Fibroblast of upper back skin (primary cell): Measurements from ENCODE around the gene GDF10.

ENCODE experiments used
- DNase-seq: peaks from one replicate; pipeline ENCODE4 v3.0.0-alpha.2; 2013

GDF10 gene

DNA sequence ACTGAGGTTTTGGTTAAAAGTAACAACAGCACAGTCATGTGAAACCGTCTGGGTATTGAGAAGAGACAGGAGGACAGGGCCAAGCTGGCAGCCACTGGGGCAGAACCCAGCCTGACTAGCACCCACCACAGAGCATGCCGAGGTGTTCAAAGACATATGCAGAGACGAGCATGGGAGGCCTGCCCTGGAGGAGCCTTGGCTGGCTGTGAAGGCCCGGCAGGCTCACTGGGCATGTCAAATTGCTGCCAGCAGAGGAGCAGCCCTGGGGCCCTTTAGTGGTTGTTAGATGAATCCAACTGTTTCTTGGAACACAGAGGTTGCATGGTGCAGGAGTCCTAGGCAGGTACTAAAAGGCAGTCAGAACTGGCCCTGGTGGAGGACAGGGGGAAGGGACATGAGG is 17.3 kb downstream of the GDF10 start:
- no peak for DNase-seq

DNA sequence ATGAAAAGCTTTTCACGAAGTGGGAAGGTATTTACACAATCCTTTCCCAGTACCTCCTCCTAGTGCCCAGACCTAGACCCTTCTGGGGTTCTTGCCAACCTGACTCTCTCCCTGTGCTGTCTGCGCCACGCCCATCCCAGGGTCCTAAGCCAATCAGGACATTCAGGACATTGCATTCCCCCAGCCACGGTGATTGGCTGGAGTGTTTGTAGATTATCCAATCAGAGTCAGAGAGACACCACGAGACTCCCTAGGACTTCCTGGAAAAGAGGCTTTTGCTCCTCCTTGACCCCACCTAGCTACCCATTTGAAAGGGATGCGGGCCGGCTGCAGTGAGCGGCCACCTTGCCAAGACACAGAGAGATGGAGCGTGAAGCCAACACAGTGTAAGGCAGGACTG is 18.7 kb downstream of the GDF10 start:
- DNase-seq: no peak

DNA sequence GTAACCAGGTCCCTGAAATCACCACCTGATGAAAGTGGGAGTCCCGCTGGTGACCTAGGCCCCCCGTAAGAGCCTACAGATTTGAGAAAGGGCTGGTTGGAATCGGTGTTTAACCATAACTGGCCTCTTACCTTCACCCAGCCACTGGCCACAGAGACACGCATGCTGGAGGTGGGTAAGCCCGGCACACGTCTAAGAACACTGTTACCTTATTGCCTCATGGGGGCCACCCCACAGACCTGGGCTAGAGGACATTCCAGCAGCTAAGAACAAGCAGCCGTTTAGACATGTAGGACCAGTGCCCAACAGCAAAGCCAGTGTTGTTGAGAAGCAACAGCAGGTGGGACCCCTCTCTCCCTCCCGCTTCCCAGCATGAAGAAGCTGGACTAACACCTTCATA is 19.8 kb downstream of the GDF10 start:
- no peak for DNase-seq

DNA sequence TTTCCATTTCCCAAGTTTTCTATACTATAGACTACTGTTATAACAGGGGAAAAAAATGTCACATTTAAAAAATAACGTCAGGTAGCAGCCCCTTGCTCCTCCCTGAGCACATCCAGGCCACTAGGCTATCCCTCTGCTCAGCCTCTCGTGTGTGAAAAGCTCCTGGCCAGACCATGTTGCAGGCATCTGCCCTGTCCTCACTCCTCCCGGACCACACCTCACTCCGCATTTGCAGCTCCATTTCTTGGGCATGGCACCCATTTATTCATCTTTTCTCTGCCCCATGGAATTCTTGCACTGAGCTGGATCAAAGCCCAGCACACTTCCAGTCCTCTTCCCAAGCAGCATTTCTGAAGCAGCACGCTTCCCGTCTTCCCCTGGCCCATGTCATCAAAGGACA is 20.8 kb downstream of the GDF10 start:
- DNase-seq: no peak

DNA sequence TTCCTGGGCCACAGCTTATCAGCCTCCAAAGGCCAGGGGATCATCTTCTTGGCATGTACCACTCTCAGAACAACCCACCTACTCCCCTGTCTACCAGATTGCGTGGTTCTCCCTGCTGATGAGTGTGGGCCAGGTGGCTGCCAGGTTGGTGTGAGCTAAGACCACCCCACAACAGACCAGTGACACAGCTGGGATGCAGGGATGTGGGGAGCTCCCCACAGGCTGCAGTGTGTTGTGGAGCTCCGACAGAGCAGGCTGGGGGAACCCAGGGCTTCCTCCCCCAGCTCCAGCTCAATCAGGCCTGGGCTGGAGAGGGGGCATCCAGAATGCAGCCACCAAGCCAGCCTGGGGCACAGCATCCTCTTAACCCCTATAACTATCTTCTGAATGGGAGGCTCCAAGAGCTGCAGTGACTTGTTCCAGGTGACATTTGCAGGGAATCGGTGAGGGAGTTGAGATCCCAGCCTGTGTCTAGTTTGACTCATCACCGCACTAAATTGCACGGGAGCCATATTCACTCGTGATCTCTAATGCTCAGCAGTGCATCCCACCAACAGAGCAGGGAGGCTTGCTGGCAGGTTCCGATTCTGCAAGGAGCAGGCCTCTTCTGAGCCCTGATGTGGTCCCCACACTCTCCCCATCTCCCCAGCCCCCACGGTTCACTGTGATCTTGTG is 21.7 kb downstream of the GDF10 start:
- DNase-seq: no peak

DNA sequence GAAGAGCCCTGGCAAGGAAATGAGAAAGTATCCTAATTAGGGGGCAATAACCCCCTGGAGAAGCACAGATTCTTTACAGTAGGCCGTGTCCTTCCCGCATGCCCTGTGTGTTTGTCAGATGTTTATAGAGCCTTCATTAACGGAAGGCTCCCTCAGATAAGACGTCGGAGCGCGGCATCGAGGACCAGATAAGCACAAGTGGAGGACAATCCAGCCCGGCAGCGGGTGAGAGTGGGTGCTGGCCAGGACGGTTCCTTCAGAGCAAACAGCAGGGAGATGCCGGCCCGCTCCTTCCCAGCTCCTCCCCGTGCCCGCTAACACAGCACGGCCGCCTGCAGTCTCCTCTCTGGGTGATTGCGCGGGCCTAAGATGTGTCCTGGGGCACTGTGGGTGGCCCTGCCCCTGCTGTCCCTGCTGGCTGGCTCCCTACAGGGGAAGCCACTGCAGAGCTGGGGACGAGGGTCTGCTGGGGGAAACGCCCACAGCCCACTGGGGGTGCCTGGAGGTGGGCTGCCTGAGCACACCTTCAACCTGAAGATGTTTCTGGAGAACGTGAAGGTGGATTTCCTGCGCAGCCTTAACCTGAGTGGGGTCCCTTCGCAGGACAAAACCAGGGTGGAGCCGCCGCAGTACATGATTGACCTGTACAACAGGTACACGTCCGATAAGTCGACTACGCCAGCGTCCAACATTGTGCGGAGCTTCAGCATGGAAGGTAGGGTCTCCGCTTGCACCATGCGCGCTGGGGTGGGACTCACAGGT is 22.5 kb downstream of the GDF10 start, which contains the start of gene GDF2:
GDF2 (plus strand) TSS at position 155 of the 762 bp plus-strand sequence; CDS start at position 370, 215 bp downstream.
- no peak for DNase-seq

DNA sequence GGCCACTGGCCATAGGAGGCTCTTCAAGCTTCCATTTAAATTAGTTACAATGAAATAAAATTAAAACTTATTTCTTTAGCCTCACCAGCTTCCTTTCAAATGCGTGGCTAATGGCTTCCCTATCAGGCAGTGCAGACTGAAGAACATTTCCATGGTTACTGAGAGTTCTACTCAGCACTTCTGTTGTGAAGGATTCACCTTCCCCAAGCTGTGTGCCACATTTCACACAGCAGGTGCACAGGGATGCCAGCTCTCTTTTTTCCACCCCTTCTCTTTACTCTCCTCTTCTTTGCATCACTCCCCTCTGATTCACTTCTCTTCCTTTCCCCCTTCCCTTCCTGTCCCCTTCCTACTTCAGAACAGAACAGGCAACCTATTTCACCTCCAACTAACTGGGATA is 23.1 kb downstream of the GDF10 start:
- DNase-seq: no peak

DNA sequence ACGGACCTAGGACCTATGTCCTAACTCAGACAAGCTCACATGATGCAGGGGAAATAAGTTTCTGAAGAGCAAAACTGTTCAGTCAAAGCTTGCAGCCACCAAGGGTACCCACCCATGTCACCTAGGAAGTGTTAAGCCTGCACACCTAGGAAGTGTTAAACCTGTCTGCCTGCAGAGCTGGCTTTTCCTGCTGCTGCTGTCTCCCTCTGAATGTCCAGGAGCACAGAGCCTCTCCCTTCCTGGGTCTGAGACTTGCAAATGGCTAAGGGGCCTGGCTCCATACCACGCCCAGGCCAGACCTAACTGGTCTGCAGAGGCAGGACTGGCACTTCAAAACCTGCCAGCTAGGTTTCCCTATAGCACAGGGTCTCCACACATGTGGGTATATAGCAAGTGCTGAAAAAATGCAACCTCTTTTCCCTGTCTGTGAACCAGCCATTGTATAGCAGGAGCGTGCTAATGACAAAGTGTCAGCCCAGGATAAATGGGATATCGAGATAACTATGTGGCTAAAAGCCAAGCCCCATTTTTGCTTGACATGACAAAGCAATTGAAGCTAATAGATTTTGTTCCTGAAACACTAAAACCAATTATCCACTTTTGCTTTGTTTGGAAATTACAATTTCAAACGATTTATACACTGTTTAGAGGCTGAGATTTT is 23.8 kb downstream of the GDF10 start:
- DNase-seq: no peak

DNA sequence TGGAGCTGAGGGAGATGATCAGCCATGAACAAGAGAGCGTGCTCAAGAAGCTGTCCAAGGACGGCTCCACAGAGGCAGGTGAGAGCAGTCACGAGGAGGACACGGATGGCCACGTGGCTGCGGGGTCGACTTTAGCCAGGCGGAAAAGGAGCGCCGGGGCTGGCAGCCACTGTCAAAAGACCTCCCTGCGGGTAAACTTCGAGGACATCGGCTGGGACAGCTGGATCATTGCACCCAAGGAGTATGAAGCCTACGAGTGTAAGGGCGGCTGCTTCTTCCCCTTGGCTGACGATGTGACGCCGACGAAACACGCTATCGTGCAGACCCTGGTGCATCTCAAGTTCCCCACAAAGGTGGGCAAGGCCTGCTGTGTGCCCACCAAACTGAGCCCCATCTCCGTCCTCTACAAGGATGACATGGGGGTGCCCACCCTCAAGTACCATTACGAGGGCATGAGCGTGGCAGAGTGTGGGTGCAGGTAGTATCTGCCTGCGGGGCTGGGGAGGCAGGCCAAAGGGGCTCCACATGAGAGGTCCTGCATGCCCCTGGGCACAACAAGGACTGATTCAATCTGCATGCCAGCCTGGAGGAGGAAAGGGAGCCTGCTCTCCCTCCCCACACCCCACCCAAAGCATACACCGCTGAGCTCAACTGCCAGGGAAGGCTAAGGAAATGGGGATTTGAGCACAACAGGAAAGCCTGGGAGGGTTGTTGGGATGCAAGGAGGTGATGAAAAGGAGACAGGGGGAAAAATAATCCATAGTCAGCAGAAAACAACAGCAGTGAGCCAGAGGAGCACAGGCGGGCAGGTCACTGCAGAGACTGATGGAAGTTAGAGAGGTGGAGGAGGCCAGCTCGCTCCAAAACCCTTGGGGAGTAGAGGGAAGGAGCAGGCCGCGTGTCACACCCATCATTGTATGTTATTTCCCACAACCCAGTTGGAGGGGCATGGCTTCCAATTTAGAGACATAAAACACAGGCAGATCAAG is 25.6 kb downstream of the GDF10 start:
- no peak for DNase-seq

DNA sequence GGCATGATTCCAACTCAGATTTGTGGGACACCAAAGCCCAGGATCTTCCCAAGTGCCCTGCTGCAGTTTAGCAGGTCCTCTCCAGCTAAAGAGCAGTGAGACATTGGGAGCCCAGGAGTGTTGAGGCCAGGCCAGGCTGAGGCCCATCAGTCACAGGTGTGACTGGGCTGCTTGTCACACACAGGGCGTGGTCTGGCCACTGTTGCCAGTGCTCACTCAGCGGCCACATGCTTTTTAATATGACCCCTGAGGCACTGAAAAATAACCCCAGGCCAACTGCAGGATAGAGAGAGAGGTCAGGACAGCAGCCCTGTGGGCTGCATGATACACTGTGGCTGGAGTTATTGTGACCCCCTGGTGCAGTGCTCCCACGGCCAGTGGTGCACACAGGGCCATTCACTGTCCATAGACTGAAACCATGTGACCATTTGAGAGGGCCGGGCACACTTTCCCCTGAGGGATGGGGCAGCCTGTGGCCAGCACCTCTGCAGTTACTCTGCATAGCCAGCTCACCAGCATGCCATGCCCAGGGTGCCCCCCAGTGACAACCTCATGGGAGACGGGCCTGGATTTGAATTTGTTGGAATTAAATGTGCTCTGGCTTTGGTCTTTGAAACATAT is 26.4 kb downstream of the GDF10 start:
- DNase-seq: no peak

DNA sequence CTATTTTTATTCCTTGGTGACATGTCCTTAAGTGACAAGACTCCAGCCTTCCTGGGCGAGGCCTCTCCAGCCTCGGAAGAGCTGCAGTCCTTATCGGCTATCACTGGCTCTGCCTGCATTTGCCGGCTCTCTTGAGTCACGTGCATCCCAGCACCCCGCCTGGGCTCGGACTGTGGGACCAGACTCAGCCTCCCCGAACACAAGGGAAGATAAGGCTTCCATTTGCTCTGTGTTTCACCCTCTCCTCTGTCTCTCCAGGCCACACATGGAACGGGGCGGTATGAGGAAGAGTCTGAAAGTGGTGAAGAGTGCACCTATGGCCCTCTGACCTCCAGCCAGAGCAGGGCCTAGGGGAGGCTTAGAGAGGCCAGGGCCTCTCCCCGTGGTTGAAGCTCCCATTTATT is 26.9 kb downstream of the GDF10 start:
- no peak for DNase-seq

DNA sequence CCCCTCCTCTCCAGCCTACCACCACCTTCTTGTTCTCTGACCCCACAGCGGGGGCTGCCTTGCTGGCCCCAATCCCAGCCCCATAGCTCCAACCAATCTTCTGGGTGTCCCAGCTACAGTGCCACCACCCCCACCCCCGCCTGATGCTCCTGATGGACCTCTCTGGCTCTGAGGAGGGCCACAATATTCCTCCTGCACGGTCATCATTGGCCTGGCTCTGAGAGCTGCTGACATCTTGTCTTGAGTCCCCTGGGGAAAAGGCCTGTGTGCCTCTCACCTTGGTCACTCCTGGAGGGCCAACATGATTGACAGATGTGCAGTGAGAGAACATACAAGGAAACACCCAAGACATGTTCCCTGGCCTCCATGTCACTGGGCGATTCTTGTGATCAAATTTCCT is 29.9 kb downstream of the GDF10 start:
- no peak for DNase-seq

DNA sequence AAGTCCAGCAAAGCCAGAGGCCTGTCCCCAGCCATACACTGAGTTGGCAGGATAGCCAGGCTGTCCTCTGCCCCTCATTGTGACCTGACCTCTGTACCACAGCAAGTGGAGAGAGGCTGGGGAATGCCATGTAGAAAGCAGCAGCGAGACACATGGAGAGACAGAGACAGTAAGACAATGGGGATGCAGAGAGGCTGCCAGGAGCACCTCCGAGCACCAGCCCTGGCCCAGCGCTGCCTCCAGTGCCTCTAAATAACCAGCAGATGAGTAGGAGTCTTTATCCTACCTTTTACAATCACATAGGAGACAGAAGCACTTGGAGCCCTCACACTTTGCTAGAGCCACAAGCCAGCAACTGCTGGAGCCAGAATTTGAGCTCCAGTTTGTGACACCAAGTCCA is 30.4 kb downstream of the GDF10 start:
- no peak for DNase-seq

DNA sequence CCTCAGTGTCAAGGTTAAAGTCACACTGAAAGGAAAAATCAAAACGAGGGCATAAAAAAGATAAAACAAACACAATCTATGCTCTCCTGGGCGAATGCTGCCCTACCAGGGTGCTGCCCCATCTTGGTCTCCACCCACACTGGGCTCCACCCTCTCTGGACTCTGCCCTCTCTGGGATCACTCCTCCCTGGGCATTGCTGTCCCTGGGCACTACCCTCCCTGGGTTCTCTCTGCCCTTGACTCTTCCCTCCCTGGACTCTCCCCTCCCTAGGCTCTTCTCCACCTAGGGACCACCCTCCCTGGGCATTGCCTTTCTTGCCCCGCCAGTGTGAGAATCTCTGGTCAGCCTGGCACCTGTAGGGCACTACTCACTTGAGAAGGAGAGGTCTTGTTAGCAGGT is 30.8 kb downstream of the GDF10 start:
- DNase-seq: no peak

DNA sequence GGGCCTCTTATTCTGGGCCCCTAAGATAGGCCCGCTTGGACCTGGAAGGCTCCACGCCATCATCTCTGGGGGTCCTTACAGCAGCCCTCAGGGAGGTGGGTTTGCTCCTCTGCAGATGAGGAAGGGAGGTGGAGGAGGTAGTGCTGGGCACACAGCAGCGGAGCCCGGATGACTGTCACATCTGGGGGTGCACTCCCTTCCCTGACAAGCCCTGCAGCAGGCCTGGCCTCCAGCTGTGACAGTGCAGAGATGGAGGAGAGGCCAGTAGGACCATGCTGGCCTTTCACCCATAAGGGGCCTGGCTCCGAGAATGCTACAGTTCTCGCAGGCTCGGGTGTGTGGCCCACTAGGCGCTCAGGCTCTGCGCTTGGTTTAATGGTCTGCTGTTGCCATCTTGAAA is 31.5 kb downstream of the GDF10 start:
- no peak for DNase-seq

DNA sequence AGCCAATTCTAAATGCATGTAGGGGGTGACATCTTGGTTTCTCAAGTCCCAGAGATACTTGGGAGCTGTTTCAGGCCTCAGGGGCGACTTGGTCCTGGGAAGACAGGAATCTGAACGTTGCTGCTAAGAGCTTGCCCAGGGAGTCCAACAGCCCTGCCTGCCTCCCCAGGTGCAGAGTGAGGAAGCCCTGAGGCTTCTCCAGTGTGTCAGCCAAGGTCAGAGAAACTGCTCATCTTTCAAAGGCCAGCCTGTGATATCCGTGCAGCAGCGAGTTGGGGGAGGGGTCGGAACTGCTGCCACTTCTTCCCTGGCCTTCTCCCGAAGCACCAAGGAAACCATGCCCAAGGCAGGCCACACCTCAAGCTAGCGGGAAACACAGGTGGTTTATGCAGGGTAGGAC is 32.0 kb downstream of the GDF10 start:
- DNase-seq: no peak

DNA sequence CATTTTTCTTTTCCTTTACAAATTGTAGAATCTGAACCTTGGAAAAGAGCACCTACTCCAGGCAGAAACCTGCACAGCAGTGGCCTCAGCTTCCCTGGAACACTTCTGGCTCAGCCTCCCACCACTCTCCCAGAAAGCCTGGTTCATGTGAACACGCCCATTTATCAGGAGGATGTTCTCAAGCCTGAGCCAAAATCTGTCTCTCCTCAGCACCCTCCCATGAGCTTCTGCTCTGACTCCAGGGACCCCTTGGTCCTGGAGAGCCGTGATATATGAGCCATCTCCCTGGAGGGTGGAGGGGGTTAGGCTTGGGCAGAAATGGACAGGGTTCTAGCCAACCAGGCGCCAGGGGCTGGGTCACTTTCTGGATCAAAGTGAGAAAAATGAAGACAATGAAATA is 32.4 kb downstream of the GDF10 start:
- no peak for DNase-seq

DNA sequence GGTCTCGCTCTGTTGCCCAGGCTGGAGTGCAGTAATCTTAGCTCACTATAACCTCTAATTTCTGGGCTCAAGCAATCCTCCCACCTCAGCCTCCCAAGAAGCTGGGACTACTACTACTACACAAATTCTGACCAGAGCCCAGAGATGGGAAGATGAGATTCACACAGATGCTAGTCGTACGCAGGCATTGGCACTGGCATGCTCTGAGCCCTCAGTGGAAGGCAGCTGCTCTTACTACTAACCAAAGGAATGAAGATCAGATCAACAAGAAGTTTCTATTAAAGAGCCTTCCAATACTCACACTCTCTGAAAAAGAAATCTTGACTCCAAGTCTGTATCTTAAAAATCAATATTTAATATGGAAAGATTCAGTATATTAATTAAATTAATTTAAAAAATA is 32.9 kb downstream of the GDF10 start:
- no peak for DNase-seq

DNA sequence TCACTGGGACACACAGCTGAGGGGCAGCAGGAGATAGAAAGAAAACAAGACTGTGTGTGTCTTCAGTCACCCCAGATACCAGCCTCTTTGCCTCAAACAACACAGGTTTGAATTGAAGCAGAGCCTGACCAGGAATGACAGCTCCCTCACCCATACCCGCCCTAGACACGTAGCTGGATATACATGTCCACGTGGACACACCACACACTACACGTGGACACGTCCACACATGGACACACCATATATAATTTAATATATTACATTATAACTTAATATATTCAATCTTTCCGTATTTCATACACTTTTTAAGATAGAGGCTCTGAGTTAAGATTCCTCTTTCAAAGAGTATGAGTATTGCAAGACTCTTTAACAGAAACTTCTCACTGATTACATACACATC is 33.5 kb downstream of the GDF10 start:
- no peak for DNase-seq

DNA sequence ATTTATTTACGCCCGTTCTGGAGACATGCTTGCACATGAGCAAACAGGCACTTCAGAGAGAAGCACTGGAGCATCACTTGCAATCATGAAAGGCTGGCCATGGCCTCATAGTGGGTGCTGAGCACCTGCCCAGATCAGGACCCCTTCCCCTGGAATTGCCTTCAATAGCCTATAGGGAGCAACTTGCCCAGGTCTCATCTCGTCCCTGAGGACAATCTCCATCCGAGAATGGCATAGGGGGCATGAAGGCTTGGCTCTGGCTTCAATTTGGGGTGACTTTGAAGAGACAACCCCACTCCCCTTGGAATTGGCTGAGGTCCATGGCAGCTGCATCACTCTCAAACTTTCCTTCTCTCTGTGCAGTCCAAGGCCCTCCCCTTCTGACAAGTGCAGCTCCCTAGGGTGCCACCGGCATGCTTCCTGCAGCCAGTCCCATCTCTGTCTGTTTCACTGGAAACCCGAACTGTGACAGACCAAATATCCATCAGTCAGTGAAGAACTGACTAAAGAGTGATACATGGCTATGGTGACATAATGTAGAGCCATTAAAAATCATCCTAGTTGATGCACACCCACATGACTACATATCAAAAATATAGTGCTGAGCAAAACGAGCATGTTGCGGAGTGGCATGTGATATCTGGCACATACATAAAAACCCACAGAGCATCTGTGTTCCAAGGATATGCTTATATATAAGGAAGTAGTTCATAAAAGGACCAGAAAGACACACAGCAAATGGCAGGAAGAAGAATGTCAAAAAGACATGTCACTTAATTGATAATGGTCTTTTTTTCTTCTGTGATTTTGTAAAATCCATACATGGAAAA is 34.7 kb downstream of the GDF10 start:
- DNase-seq: no peak

DNA sequence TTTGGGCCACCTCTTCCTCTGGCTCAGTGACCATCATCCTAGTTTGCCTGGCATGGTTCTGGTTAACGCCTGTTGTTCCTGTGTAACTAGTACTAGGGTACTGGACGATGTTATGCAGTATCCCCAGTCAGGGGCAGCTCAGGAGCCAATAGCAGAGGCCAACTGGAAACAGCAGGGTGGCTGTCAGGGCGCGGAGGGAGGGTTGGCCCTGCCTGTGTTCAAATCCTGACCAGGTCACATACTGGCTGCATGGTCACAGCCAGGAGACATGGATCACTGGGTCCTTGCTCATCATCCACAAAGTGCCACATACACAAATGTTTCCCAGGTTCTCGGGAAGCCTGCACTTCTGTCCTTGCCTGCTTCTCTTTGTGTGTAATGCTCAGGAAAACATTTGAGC is 35.9 kb downstream of the GDF10 start:
- DNase-seq: no peak
